ENCODE results near the gene RAB11FIP4. TPM values are rescaled to one million over a fixed set of nuclear protein-coding genes. Genes with fewer than 3 reads are reported as not detected.

Gene RAB11FIP4
- total and polyA plus RNA-seq, 2 donors (not counting 1 experiment from before 2014, with no cell fraction given): 17.0 to 70.5 TPM

- Histone ChIP-seq H3K36me3 (replicated peaks in 1 of 2; ENCODE audit: control extremely low read depth in 1 of 2, control insufficient read depth in 1 of 2, extremely low read depth in 1 of 2, insufficient read depth in 2 of 2, low read length in 1 of 2) (no peaks in the 10 kb centered on the region), H3K9me3 (ENCODE audit: control extremely low read depth in 1 of 3, control insufficient read depth in 2 of 3, insufficient read depth in 1 of 3, low read length in 2 of 3) (no peaks in the 10 kb centered on the region), H3K9ac (ENCODE audit: low read length) (no peak overlapping the region), H3K4me3 (ENCODE audit: control extremely low read depth in 1 of 5, extremely low read depth in 1 of 5, insufficient read depth in 1 of 5, low read depth in 2 of 5, low read length in 4 of 5) (no peak overlapping the region), H3K4me1 (ENCODE audit: control insufficient read depth in 2 of 2, insufficient read depth in 2 of 2, low read length in 2 of 2) (no peaks in the 10 kb centered on the region), H3K27me3 (replicated peaks in 1 of 4; ENCODE audit: control extremely low read depth in 1 of 4, control insufficient read depth in 3 of 4, insufficient read depth in 4 of 4, low read length in 3 of 4) (no peaks in the 10 kb centered on the region), H3K4me2 (replicated peaks; ENCODE audit: low read depth, low read length, poor library complexity, severe bottlenecking) (no peak overlapping the region), H4K20me1 (ENCODE audit: control insufficient read depth, insufficient read depth, low read length, poor library complexity, severe bottlenecking) (no peaks in the 10 kb centered on the region), H2AFZ (ENCODE audit: insufficient read depth, low read depth, low read length, poor library complexity, severe bottlenecking) (no peak overlapping the region), H3K79me2 (ENCODE audit: control insufficient read depth, insufficient read depth, low read length) (no peaks in the 10 kb centered on the region), H3K27ac (ENCODE audit: low read length in 2 of 2) (no peak overlapping the region)
- ATAC-seq (ENCODE audit: low read depth) (no peak), DNase-seq (no peak)
- TF ChIP-seq CTCF (IDR thresholded peaks at IDR 0.05) (no peak), EZH2 (IDR thresholded peaks at IDR 0.05; ENCODE audit: borderline replicate concordance, insufficient read depth, low read depth, low read length, poor library complexity, severe bottlenecking) (no peak)
- H3K27me3 Mint-ChIP-seq: peaks cover 16% of the 10 kb centered on the region
- ChIA-PET CTCF (no interaction called here), POLR2A (no interaction called here)
- 67% methylated on average over 17 of the region's 19 CpGs for WGBS (ENCODE audit: insufficient coverage)
- H3K9me3 Mint-ChIP-seq (ENCODE audit: insufficient read depth): no peaks in the 10 kb centered on the region
- intact Hi-C loops (cut with micrococcal nuclease): no loop called here
- H3K4me1 Mint-ChIP-seq: no peaks in the 10 kb centered on the region
- H3K27ac Mint-ChIP-seq: no peak overlapping the region
- no peak overlapping the region for H3K4me3 Mint-ChIP-seq
These were observed 12.8 kb downstream of the RAB11FIP4 start for GRCh38 chr17:31404028-31404949.

GRCh38 chr17:31405890-31406371 is 14.5 kb downstream of the RAB11FIP4 start:
- DNase-seq: no peak
- Histone ChIP-seq H3K9me3 (ENCODE audit: control extremely low read depth in 1 of 3, control insufficient read depth in 2 of 3, insufficient read depth in 1 of 3, low read length in 2 of 3) (no peaks in the 10 kb centered on the region), H3K4me2 (replicated peaks; ENCODE audit: low read depth, low read length, poor library complexity, severe bottlenecking) (no peak overlapping the region), H4K20me1 (ENCODE audit: control insufficient read depth, insufficient read depth, low read length, poor library complexity, severe bottlenecking) (no peaks in the 10 kb centered on the region), H3K27ac (ENCODE audit: low read length in 2 of 2) (no peak overlapping the region), H3K4me3 (ENCODE audit: control extremely low read depth in 1 of 5, extremely low read depth in 1 of 5, insufficient read depth in 1 of 5, low read depth in 2 of 5, low read length in 4 of 5) (no peak overlapping the region), H3K79me2 (ENCODE audit: control insufficient read depth, insufficient read depth, low read length) (no peaks in the 10 kb centered on the region), H2AFZ (ENCODE audit: insufficient read depth, low read depth, low read length, poor library complexity, severe bottlenecking) (no peak overlapping the region), H3K36me3 (replicated peaks in 1 of 2; ENCODE audit: control extremely low read depth in 1 of 2, control insufficient read depth in 1 of 2, extremely low read depth in 1 of 2, insufficient read depth in 2 of 2, low read length in 1 of 2) (no peaks in the 10 kb centered on the region), H3K9ac (ENCODE audit: low read length) (no peak overlapping the region), H3K4me1 (ENCODE audit: control insufficient read depth in 2 of 2, insufficient read depth in 2 of 2, low read length in 2 of 2) (no peaks in the 10 kb centered on the region), H3K27me3 (replicated peaks in 1 of 4; ENCODE audit: control extremely low read depth in 1 of 4, control insufficient read depth in 3 of 4, insufficient read depth in 4 of 4, low read length in 3 of 4) (no peaks in the 10 kb centered on the region)
- TF ChIP-seq CTCF (IDR thresholded peaks at IDR 0.05) (no peak), EZH2 (IDR thresholded peaks at IDR 0.05; ENCODE audit: borderline replicate concordance, insufficient read depth, low read depth, low read length, poor library complexity, severe bottlenecking) (no peak)
- H3K4me1 Mint-ChIP-seq: no peaks in the 10 kb centered on the region
- CTCF ChIA-PET: interaction anchor here (1.4 kb wide), 1 partner anchor 437 kb away, joined by 3 read pairs; no protein-coding TSS in a partner anchor
- WGBS (ENCODE audit: insufficient coverage): 78% methylated on average over 4 of the region's 5 CpGs
- peaks cover 14% of the 10 kb centered on the region for H3K27me3 Mint-ChIP-seq
- H3K4me3 Mint-ChIP-seq: no peak overlapping the region
- POLR2A ChIA-PET: no interaction called here
- intact Hi-C loops (cut with micrococcal nuclease): no loop called here
- ATAC-seq (ENCODE audit: low read depth): no peak
- no peak overlapping the region for H3K27ac Mint-ChIP-seq
- H3K9me3 Mint-ChIP-seq (ENCODE audit: insufficient read depth): no peaks in the 10 kb centered on the region
